HepG2 (cell line): ENCODE data around the gene GRIA3.

Experiments used
- ATF7-NPFF ChIP-seq: sonication (generic); formaldehyde crosslinking; IDR thresholded peaks from 2 replicates; pipeline ENCODE4 v1.8.1; 2023; ENCODE audit warnings: mild to moderate bottlenecking, low read depth, missing genetic modification reagents, moderate library complexity
- BHLHE40 ChIP-seq: IDR thresholded peaks from 2 replicates; pipeline ENCODE4 v1.6.1; 2011; ENCODE audit warnings: low read length, improper control_type of control experiment
- EZH2 ChIP-seq: conservative IDR thresholded peaks from 2 replicates; pipeline ENCODE4 v1.6.1; 2012; ENCODE audit warnings: mild to moderate bottlenecking, low read depth, low read length, moderate library complexity
- HNRNPL ChIP-seq: fragments of 200-400 bp; formaldehyde crosslinking; IDR thresholded peaks from 2 replicates; pipeline ENCODE4 v1.6.1; 2017; ENCODE audit warnings: mild to moderate bottlenecking, low read depth, low read length
- JUN ChIP-seq: sonication (generic); formaldehyde crosslinking; IDR thresholded peaks from 2 replicates; pipeline ENCODE4 v1.4.0; 2020; ENCODE audit warnings: mild to moderate bottlenecking, missing genetic modification reagents
- KDM5A ChIP-seq: fragments of 200-600 bp; sonication (generic); IDR thresholded peaks from 2 replicates; pipeline ENCODE4 v1.7.0; 2018; ENCODE audit warnings: antibody characterized with exemption, mild to moderate bottlenecking, low read length, borderline replicate concordance
- NBN ChIP-seq: fragments of 450-650 bp; conservative IDR thresholded peaks from 2 replicates; pipeline ENCODE4 v1.6.1; 2017
- PITX1 ChIP-seq: sonication (generic); formaldehyde crosslinking; IDR thresholded peaks from 2 replicates; pipeline ENCODE4 v1.5.1; 2020; ENCODE audit warnings: mild to moderate bottlenecking, missing genetic modification reagents
- POLR2A ChIP-seq, 2 experiments: IDR thresholded peaks; 2 replicates each; pipeline ENCODE4 v1.6.1; 2011; ENCODE audit warnings: low read depth in 2 of 2, low read length in 2 of 2, mild to moderate bottlenecking in 1 of 2, moderate library complexity in 1 of 2; ENCODE audit not compliant: insufficient read depth in 1 of 2
- TF ChIP-seq, protein P1 (sequence below), 2 experiments: IDR thresholded peaks; 2 replicates each; pipeline ENCODE4 v1.6.1; 2011 to 2012; ENCODE audit warnings: low read length in 2 of 2, borderline replicate concordance in 1 of 2, low read depth in 1 of 2, mild to moderate bottlenecking in 1 of 2, moderate library complexity in 1 of 2
- TF ChIP-seq, protein P2 (sequence below): sonication (generic); formaldehyde crosslinking; IDR thresholded peaks from 2 replicates; pipeline ENCODE4 v1.4.0; 2020; ENCODE audit warnings: mild to moderate bottlenecking, low read depth, missing genetic modification reagents

DNA sequence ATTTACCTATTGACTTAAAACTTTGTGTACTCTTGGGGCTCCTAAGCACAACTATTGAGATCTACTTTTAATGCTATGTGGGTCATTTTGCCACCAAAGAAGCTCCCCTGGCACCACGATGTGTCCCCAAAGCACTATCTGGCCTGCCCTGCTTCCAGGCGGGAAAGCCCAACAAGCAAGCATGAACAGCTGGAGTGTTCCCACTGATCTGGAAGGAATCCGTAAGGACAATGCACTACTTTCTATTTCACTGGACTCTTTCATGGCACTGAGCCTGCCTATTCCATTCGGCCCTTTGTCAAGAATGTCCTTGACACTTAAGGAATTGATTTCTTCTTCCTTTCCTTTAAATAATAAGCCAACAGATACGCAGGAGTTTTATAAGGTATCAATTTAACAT, 38.8 kb downstream of the GRIA3 start:
- TF ChIP-seq PITX1 (CRISPR knock-in tag) (no peak), ATF7-NPFF (CRISPR knock-in tag) (no peak), NBN (no peak), POLR2A (IDR thresholded peaks at IDR 0.05; ENCODE audit: insufficient read depth in 1 of 2, low read depth in 2 of 2, low read length in 2 of 2) (no peak), KDM5A (no peak), EZH2 (no peak), JUN (CRISPR knock-in tag) (no peak), HNRNPL (no peak), BHLHE40 (no peak)
- TF ChIP-seq, protein P1, sequence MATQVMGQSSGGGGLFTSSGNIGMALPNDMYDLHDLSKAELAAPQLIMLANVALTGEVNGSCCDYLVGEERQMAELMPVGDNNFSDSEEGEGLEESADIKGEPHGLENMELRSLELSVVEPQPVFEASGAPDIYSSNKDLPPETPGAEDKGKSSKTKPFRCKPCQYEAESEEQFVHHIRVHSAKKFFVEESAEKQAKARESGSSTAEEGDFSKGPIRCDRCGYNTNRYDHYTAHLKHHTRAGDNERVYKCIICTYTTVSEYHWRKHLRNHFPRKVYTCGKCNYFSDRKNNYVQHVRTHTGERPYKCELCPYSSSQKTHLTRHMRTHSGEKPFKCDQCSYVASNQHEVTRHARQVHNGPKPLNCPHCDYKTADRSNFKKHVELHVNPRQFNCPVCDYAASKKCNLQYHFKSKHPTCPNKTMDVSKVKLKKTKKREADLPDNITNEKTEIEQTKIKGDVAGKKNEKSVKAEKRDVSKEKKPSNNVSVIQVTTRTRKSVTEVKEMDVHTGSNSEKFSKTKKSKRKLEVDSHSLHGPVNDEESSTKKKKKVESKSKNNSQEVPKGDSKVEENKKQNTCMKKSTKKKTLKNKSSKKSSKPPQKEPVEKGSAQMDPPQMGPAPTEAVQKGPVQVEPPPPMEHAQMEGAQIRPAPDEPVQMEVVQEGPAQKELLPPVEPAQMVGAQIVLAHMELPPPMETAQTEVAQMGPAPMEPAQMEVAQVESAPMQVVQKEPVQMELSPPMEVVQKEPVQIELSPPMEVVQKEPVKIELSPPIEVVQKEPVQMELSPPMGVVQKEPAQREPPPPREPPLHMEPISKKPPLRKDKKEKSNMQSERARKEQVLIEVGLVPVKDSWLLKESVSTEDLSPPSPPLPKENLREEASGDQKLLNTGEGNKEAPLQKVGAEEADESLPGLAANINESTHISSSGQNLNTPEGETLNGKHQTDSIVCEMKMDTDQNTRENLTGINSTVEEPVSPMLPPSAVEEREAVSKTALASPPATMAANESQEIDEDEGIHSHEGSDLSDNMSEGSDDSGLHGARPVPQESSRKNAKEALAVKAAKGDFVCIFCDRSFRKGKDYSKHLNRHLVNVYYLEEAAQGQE (IDR thresholded peaks at IDR 0.05; ENCODE audit: borderline replicate concordance in 1 of 2, low read depth in 1 of 2, low read length in 2 of 2), result no peak
- TF ChIP-seq, protein P2, sequence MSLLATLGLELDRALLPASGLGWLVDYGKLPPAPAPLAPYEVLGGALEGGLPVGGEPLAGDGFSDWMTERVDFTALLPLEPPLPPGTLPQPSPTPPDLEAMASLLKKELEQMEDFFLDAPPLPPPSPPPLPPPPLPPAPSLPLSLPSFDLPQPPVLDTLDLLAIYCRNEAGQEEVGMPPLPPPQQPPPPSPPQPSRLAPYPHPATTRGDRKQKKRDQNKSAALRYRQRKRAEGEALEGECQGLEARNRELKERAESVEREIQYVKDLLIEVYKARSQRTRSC, result no peak
